ENCODE measurements around the gene TMEM234. TPM values are rescaled to one million over a fixed set of nuclear protein-coding genes. Genes with fewer than 3 reads are reported as not detected.
"Not testable (repeated sequence)": the region's sequence is repeated elsewhere in the genome, so short reads cannot be mapped to it uniquely, and the experiment has no call there.

TMEM234 gene
- 10 to 100 TPM in 1 of 3 donors, 1 to 10 TPM in 2; 6.7 to 14.3 (median 9.8) TPM for polyA plus RNA-seq

- Mint-ChIP-seq H3K4me1 (peaks cover 33 to 43% of the 10 kb centered on the region in 2 donors), H3K27ac (peak within 1 kb of the TSS; percentile 96 to 99 (median 98)), H3K4me3 (peak within 1 kb of the TSS; percentile 97 to 99 (median 97)), H3K27me3 (ENCODE audit: low read depth in 3 of 3) (peaks cover 0 to 6% (median 4%) of the 10 kb centered on the region in 3 donors), H3K36me3 (peaks cover 8 to 22% (median 9%) of the 10 kb centered on the region in 3 donors), H3K9me3 (no peaks in the 10 kb centered on the region)
- peak; percentile 91 for DNase-seq
These were observed at the start of gene TMEM234, which contains the start of gene EIF3I for GRCh38 chr1:32221980-32222755. Gene TMEM234 (minus strand): TSS chr1:32222353. CDS start chr1:32222322, 31 bp downstream. Gene EIF3I (plus strand): TSS chr1:32222407. CDS start chr1:32222442, 35 bp downstream.

DNA sequence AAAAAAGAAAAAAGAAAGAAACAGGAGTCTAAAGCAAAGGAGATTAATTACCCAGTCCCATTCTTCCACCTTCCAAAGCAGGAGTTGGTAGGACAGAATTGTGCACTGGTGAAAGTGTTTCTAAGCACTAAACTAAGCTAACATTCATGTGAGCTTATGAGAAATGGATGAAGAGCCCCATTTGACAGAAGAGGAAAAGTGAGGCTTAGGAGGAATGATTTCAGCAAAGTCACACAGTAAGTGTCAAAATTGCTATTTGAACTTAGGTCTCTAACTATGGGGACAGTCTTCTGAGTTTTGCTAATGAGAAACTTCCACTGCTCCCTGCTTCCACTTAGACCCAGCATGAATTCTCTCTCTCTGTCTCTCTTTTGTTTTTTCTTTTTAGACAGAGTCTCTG, 47.6 kb upstream of the TMEM234 start:
- Mint-ChIP-seq H3K9me3 (peaks cover 0 to 3% (median 0%) of the 10 kb centered on the region in 6 donors), H3K27ac (peak overlapping the region; percentile 55 to 88 (median 81)), H3K4me3 (peak overlapping the region in 1 of 5 donors; percentile 14), H3K36me3 (peaks cover 0 to 20% (median 3%) of the 10 kb centered on the region in 3 donors), H3K27me3 (ENCODE audit: low read depth in 3 of 3) (peaks cover 7 to 17% (median 9%) of the 10 kb centered on the region in 3 donors), H3K4me1 (peaks cover 64 to 66% of the 10 kb centered on the region in 2 donors)
- no peak for DNase-seq

DNA sequence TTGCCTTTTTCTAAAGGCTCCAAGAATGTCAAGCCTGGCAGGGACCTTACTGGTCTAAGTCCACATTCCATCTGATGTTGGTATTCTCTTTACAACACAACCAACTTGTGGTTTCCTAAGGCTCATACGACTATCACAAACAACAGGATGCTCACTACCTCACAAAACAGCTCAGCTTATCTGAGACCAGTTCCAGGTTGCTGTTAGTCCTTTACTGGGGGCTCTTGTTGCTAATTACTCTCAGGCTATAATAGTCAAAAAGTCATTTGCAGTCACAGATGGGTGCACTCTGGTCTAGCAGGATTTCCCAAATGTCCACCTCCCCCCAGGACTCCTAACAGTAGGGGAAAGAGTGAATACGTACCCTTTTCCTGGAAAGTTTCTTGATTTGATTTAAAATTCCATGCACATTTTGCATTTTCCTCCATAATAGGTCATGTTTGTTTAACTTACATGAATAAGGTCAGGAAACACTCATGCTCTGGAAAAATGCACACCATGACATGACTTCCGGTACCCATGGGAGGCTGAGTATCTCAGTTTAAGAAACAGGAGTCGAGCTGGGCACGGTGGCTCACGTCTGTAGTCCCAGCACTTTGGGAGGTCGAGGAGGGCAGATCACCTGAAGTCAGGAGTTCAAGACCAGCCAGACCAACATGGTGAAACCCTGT, 44.9 kb upstream of the TMEM234 start:
- Mint-ChIP-seq H3K9me3 (no peaks in the 10 kb centered on the region), H3K4me3 (peak overlapping the region; percentile 65 to 85 (median 83)), H3K27me3 (ENCODE audit: low read depth in 3 of 3) (peaks cover 3 to 8% (median 3%) of the 10 kb centered on the region in 3 donors), H3K36me3 (peaks cover 0 to 16% (median 3%) of the 10 kb centered on the region in 3 donors), H3K27ac (peak overlapping the region; percentile 81 to 99 (median 98)), H3K4me1 (peaks cover 56% of the 10 kb centered on the region in 2 donors)
- DNase-seq = no peak

DNA sequence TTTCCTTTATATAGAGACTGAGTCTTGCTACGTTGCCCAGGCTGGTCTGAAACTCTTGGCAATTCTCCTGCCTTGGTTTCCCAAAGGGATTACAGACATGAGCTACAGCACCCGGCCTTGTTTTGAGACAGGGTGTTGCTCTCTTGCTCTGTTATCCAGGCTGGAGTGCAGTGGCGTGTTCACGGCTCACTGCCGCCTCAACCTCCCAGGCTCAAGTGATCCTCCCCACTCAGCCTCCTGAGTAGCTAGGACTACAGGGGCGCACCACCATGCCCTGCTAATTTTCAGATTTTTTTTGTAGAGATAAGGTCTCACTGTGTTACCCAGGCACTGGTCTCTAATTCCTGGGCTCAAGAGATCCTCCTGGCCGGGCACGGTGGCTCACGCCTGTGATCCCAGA, 43.7 kb upstream of the TMEM234 start:
- DNase-seq = no peak
- peak overlapping the region in 2 of 5 donors; percentile 28 to 62 for H3K4me3 Mint-ChIP-seq
- H3K4me1 Mint-ChIP-seq = peaks cover 45 to 48% of the 10 kb centered on the region in 2 donors
- H3K27ac Mint-ChIP-seq = peak overlapping the region; percentile 49 to 90 (median 84)
- peaks cover 0 to 2% (median 0%) of the 10 kb centered on the region in 3 donors for H3K27me3 Mint-ChIP-seq (ENCODE audit: low read depth in 3 of 3)
- H3K36me3 Mint-ChIP-seq = peaks cover 0 to 16% (median 4%) of the 10 kb centered on the region in 3 donors
- no peaks in the 10 kb centered on the region for H3K9me3 Mint-ChIP-seq

GRCh38 chr1:32263744-32264143, 41.6 kb upstream of the TMEM234 start:
- Mint-ChIP-seq H3K27me3 (ENCODE audit: low read depth in 3 of 3) (peaks cover 0 to 4% (median 0%) of the 10 kb centered on the region in 3 donors), H3K4me3 (peak overlapping the region; percentile 15 to 85 (median 63))

GRCh38 chr1:32263236-32263593, 41.1 kb upstream of the TMEM234 start:
- peaks cover 5 to 23% (median 7%) of the 10 kb centered on the region in 3 donors for H3K36me3 Mint-ChIP-seq
- H3K4me3 Mint-ChIP-seq; H3K9me3 Mint-ChIP-seq; DNase-seq; H3K27me3 Mint-ChIP-seq (ENCODE audit: low read depth in 3 of 3): not testable (repeated sequence)
- H3K27ac Mint-ChIP-seq = peak overlapping the region in 4 of 6 donors; percentile 49 to 88 (median 76)
- H3K4me1 Mint-ChIP-seq = peaks cover 52 to 54% of the 10 kb centered on the region in 2 donors

More at GRCh38 chr1:32263744-32264143, 41.6 kb upstream of the TMEM234 start:
- Mint-ChIP-seq H3K4me1 (peaks cover 50 to 54% of the 10 kb centered on the region in 2 donors), H3K36me3 (peaks cover 5 to 23% (median 7%) of the 10 kb centered on the region in 3 donors), H3K27ac (peak overlapping the region; percentile 60 to 97 (median 88)), H3K9me3 (no peaks in the 10 kb centered on the region)
- peak in 1 of 3 donors; percentile 34 for DNase-seq

GRCh38 chr1:32257227-32257508, 35.0 kb upstream of the TMEM234 start:
- Mint-ChIP-seq H3K4me3 (peak overlapping the region; percentile 78 to 92 (median 83)), H3K36me3 (peaks cover 8 to 14% (median 10%) of the 10 kb centered on the region in 3 donors), H3K27me3 (ENCODE audit: low read depth in 3 of 3) (peaks cover 3 to 18% (median 15%) of the 10 kb centered on the region in 3 donors), H3K9me3 (no peaks in the 10 kb centered on the region), H3K27ac (peak overlapping the region; percentile 92 to 98 (median 96)), H3K4me1 (peaks cover 68 to 70% of the 10 kb centered on the region in 2 donors)
- no peak for DNase-seq

DNA sequence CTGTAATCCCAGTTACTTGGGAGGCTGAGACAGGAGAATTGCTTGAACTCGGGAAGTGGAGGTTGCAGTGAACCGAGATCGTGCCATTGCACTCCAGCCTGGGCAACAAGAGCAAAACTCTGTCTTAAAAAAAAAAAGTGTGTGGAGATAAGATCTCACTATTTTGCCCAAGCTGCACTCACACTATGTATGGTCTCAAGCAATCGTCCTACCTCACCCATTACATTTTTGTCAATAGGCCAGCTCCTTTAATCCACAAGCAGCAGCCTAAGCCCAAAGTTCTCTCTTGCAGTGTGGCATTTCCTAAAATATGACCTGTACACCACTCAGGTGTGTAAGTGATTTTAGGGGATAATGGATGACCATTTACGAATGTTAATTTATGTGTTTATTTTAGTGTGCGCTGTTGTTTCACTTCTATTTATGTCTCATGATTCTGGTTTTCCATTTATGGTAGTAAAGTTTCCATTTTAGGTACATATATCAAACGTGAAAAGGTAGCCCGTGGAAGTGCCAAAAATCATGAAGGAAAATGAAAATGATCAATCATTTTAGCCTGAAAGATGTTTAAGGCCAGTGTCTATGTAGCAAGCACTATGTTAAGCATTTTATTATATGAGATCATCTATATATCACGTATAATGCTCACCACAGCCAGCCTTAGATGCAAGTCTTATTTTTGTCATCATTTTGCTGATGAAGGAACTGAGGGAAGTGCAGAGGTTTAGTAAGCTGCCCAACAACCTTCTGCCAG, 34.5 kb upstream of the TMEM234 start:
- Mint-ChIP-seq H3K27ac (peak overlapping the region; percentile 92 to 98 (median 96)), H3K9me3 (peaks cover 0 to under 1% (median 0%) of the 10 kb centered on the region in 6 donors), H3K4me3 (peak overlapping the region; percentile 78 to 92 (median 83)), H3K27me3 (ENCODE audit: low read depth in 3 of 3) (peaks cover 5 to 21% (median 19%) of the 10 kb centered on the region in 3 donors), H3K4me1 (peaks cover 74 to 75% of the 10 kb centered on the region in 2 donors), H3K36me3 (peaks cover 10 to 18% (median 11%) of the 10 kb centered on the region in 3 donors)
- DNase-seq = peak in 2 of 3 donors; percentile 35 to 46

- peak overlapping the region; percentile 86 to 96 (median 95) for H3K27ac Mint-ChIP-seq
- peaks cover 0 to 1% (median 0%) of the 10 kb centered on the region in 6 donors for H3K9me3 Mint-ChIP-seq
- peaks cover 13 to 29% (median 25%) of the 10 kb centered on the region in 3 donors for H3K27me3 Mint-ChIP-seq (ENCODE audit: low read depth in 3 of 3)
- H3K36me3 Mint-ChIP-seq = peaks cover 7 to 14% (median 9%) of the 10 kb centered on the region in 3 donors
- H3K4me3 Mint-ChIP-seq = peak overlapping the region; percentile 71 to 91 (median 79)
- H3K4me1 Mint-ChIP-seq = peaks cover 80% of the 10 kb centered on the region in 2 donors
- peak in 1 of 3 donors; percentile 11 for DNase-seq
These were observed 33.2 kb upstream of the TMEM234 start for GRCh38 chr1:32255072-32256071.

GRCh38 chr1:32250893-32251716, 29.0 kb upstream of the TMEM234 start, which contains the start of gene LCK:
Gene LCK (plus strand): TSS chr1:32251265. CDS start chr1:32274330, 23,065 bp downstream.
- peak within 1 kb of the TSS; percentile 96 to 100 (median 98) for H3K27ac Mint-ChIP-seq
- H3K27me3 Mint-ChIP-seq (ENCODE audit: low read depth in 3 of 3) = peaks cover 18 to 35% (median 33%) of the 10 kb centered on the region in 3 donors
- peak; percentile 68 to 73 (median 69) for DNase-seq
- H3K4me1 Mint-ChIP-seq = peaks cover 80 to 83% of the 10 kb centered on the region in 2 donors
- peak within 1 kb of the TSS; percentile 91 to 100 (median 92) for H3K4me3 Mint-ChIP-seq
- H3K9me3 Mint-ChIP-seq = peaks cover 0 to 1% (median 0%) of the 10 kb centered on the region in 6 donors
- H3K36me3 Mint-ChIP-seq = peaks cover 5 to 7% (median 5%) of the 10 kb centered on the region in 3 donors

DNA sequence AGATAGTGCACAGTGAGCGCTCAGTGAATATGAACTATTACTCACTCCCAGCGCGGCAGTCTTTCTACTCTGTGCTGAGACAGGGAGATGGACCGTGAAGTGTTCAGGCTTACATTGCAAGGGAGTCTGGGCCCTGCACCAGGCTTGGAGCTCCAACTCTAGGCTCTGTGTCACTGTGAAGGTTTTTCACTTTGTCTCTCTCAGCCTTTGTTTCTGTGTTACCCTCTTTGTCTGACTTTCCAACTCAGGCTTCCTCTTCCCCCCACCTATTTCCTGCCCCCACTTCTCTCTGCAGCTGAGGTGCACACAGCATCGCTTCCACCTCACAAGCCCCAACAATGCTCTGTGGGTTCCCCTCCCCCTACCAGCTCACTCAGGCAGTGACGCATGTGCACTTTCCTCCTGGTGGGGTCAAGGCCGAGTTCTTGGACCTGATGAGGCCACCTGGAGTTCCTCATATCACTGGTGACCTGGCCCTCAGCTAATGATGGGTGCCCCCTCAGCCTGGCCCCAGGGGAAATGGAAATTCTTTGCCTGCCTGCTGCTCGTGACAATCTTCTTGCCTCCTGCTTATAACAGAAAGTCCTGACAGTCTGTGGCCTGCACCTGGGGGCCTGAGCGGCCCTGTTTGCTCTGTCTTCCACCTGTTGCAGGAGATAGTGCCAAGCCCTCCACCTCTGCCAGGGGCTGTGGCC, 27.8 kb upstream of the TMEM234 start:
- DNase-seq = peak; percentile 88 to 89 (median 89)
- H3K9me3 Mint-ChIP-seq = peaks cover 0 to 1% (median 0%) of the 10 kb centered on the region in 6 donors
- peaks cover 18 to 35% (median 33%) of the 10 kb centered on the region in 3 donors for H3K27me3 Mint-ChIP-seq (ENCODE audit: low read depth in 3 of 3)
- peak overlapping the region; percentile 96 to 100 (median 98) for H3K27ac Mint-ChIP-seq
- peak overlapping the region; percentile 91 to 100 (median 92) for H3K4me3 Mint-ChIP-seq
- peaks cover 5 to 7% (median 5%) of the 10 kb centered on the region in 3 donors for H3K36me3 Mint-ChIP-seq
- peaks cover 71 to 74% of the 10 kb centered on the region in 2 donors for H3K4me1 Mint-ChIP-seq

Measured in immature natural killer cell (primary cell).